WI38 (cell line): ENCODE results near the gene PFKL.

Experiments
- H3K4me3 ChIP-seq: 2 replicates; pipeline ENCODE4 v1.5.1; 2011; ENCODE audit warnings: low read depth, mild to moderate bottlenecking, control low read depth, low read length
- TF ChIP-seq, protein P1 (sequence below): IDR thresholded peaks from 2 replicates; pipeline ENCODE4 v1.5.1; 2012; ENCODE audit warnings: low read depth, mild to moderate bottlenecking, control low read depth, low read length

The PFKL gene

DNA sequence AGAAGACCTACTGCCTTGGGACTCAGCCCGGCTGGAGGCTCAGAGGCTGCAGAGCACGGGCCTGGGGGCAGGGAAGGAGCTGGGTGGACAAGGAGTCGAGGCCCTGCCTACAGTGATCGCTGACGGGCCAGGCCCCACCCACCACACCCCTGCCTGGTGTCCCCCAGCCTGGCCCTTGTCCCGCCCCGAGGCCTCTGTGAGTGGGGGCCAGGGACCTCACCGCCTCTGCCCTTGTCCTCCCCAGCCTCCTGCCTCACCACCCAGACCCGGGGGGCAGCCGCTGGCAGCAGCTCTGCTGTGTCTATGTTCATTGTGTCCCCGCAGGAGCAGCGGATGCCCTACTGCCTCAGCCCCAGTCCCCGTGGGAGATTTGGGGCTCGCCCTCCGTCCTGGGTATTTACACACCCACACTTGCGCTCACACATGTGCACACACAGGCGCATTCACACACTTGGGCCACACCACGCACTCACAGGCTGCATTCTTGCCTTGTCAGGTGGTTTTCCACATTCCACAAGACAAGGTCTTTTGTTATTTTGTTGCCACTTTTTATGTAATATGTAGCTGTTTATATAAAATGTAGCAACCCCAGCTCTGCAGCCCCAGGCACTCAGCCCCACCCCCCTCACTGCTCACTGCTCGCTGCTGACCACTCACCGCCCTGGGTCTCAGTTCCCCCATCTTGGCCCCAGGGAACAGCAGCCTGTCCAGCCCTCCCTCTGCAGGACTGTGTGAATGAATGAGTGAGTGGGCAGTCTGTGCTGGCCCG is 7.3 kb downstream of the PFKL start:
- TF ChIP-seq, protein P1, sequence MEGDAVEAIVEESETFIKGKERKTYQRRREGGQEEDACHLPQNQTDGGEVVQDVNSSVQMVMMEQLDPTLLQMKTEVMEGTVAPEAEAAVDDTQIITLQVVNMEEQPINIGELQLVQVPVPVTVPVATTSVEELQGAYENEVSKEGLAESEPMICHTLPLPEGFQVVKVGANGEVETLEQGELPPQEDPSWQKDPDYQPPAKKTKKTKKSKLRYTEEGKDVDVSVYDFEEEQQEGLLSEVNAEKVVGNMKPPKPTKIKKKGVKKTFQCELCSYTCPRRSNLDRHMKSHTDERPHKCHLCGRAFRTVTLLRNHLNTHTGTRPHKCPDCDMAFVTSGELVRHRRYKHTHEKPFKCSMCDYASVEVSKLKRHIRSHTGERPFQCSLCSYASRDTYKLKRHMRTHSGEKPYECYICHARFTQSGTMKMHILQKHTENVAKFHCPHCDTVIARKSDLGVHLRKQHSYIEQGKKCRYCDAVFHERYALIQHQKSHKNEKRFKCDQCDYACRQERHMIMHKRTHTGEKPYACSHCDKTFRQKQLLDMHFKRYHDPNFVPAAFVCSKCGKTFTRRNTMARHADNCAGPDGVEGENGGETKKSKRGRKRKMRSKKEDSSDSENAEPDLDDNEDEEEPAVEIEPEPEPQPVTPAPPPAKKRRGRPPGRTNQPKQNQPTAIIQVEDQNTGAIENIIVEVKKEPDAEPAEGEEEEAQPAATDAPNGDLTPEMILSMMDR, result no peak
- no peak overlapping the region for H3K4me3 ChIP-seq

DNA sequence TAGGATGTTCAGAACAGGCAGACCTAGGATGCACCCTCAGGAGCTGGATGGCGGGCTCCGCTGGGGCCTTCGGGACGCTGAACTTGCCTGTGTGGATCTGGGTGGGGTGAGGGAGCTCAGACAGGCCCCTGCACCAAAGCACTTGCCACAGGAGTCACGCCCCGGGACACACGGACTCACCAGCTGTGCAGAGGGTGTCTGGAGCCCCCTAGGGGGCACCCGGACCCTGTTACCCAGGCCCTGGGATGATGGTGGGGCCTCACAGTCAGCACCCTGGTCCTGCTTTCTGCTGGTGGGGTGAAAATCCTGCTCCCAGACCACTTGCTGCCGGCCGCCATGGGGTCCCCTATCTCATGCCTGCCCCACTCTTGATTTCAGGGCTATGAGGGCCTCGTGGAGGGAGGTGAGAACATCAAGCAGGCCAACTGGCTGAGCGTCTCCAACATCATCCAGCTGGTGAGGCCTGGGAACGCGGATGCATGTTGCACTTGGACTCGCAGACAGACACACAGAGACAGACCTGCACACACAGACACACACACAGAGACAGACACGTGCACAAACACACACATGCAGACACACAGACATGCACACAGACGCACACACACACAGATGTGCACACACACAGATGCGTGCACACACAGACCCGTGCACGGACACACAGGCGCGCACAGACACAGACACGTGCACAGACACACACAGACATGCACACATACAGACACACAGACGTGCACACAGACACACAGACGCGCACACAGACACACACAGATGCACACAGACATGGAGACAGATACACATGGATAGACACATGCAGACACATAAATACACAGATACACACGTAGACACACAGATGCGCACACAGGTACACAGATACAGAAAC is 11.0 kb downstream of the PFKL start:
- TF ChIP-seq, protein P1, result no peak
- no peak overlapping the region for H3K4me3 ChIP-seq

DNA sequence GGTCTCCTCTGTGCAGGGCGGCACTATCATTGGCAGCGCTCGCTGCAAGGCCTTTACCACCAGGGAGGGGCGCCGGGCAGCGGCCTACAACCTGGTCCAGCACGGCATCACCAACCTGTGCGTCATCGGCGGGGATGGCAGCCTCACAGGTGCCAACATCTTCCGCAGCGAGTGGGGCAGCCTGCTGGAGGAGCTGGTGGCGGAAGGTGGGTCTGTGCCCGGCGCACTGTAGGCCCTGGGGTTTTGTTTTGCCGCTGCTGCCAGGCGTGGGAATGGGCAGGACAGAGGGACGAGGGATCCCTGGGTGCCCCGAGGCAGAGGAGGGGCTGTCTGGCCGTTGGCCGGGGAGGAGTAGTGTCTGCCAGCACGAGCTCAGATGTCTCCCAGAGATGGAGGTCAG is 12.2 kb downstream of the PFKL start:
- TF ChIP-seq, protein P1, result no peak
- H3K4me3 ChIP-seq, result no peak overlapping the region

DNA sequence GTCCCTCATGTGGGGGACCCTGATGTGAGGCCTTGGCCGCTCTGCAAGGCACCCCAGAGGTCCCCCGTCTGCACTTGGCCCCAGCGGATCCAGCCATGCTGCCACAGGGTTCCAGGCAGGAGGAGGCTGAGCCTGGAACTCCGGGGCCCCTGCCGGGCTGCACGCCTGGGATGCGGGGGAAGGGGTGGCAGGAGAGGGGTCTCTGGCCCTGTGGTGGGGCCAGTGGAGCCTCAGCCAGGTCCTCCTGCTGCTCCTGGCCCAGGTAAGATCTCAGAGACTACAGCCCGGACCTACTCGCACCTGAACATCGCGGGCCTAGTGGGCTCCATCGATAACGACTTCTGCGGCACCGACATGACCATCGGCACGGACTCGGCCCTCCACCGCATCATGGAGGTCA is 12.9 kb downstream of the PFKL start:
- no peak overlapping the region for H3K4me3 ChIP-seq
- TF ChIP-seq, protein P1, result no peak

DNA sequence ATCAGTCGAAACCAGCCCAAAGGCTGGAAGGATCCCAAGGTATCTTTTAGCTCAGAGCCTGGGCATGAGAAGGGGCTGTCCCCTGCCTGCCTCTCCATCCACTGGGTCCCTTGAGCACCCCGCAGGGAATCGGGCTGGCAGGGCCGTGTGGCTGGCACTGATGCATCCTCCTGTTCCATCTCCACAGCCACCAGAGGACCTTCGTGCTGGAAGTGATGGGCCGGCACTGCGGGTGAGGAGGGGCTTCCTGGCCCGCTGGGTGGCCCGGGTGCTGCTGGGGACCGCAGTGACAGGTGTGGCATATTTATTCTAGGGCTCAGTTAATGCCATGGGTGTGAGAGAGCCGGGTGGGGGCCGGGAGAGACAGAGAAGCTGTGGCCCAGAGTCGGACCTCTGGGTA is 13.6 kb downstream of the PFKL start:
- H3K4me3 ChIP-seq, result no peak overlapping the region
- TF ChIP-seq, protein P1, result no peak

DNA sequence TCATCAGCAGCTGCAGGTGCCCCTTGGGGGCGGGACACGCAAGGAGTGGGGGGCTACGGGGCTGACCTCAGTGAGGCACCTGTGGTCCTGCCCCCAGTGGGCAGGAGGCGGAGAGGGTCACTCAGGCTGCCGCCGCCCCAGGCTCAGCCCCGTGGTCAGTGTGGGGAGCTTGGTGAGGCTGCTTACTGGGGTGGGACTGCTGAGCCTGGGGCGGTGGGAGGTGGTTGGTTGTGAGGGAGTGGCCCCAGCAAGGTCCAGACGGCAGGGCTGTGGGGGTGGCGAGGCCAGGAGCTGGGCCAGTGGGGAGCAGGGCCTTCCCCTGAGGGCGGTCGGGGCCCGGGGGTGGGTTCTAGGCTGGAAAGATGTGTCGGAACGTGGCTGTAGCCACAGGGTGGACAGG is 14.3 kb downstream of the PFKL start:
- TF ChIP-seq, protein P1, result no peak
- no peak overlapping the region for H3K4me3 ChIP-seq

DNA sequence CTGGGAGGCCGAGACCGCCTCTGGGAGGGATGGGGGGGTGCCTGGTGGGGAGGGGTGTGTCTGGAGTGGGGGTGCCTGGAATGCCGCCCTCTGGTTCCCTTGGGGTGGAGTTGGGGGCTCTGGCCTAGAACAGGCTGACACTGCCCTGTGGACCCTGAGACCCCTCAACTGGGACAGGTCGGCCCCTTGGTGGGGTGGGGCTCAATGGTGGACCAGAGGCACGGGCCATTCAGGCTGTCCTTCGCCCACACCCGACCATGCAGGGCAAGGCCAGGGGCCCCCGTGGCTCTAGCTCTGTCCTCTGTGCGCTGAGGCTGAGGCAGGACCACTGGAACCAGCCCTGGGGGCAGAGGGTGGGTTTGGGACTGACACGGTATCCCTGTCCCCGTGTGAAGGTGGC is 14.7 kb downstream of the PFKL start:
- TF ChIP-seq, protein P1, result no peak
- H3K4me3 ChIP-seq, result no peak overlapping the region
